HEK293 (cell line): ENCODE results near the gene MVD.

ENCODE experiments used
- CTCF ChIA-PET: fragments of 350-600 bp; formaldehyde crosslinking; extraction: SDS; loops from one replicate; lab custom pipeline; 2021; ENCODE audit warnings: antibody characterized with exemption; lab: Yijun Ruan, JAX
- POLR2A ChIA-PET: fragments of 300-600 bp; formaldehyde crosslinking; extraction: SDS; loops from one replicate; lab custom pipeline; 2020; ENCODE audit warnings: antibody characterized with exemption, inconsistent platforms; lab: Yijun Ruan, JAX
- H3K27ac ChIP-seq: fragments of 200-500 bp; sonication (Bioruptor generic); 2 replicates; pipeline ENCODE4 v1.5.1; 2014; ENCODE audit warnings: low read depth, low read length, control low read depth, inconsistent platforms; ENCODE audit errors: extremely low read depth
- H3K36me3 ChIP-seq, 2 experiments: fragments of 200-500 bp in 1 of 2; sonication (Bioruptor generic) in 1 of 2; 1 replicate in 1 of 2; 2 replicates in 1 of 2; pipeline ENCODE4 v1.5.1; 2014 to 2017; ENCODE audit warnings: inconsistent platforms in 2 of 2, low read length in 2 of 2; ENCODE audit not compliant: control insufficient read depth in 2 of 2, insufficient read depth in 1 of 2
- H3K4me1 ChIP-seq: fragments of 200-500 bp; sonication (Bioruptor generic); 2 replicates; pipeline ENCODE4 v1.5.1; 2014; ENCODE audit warnings: mild to moderate bottlenecking, low read length, inconsistent platforms; ENCODE audit not compliant: control insufficient read depth, insufficient read depth
- H3K4me3 ChIP-seq: 2 replicates; pipeline ENCODE4 v1.5.1; 2011; ENCODE audit warnings: low read depth, mild to moderate bottlenecking, control low read depth, low read length, moderate library complexity
- H3K9me3 ChIP-seq: fragments of 200-500 bp; sonication (Bioruptor generic); 2 replicates; pipeline ENCODE4 v1.5.1; 2014; ENCODE audit warnings: low read depth, low read length, inconsistent platforms; ENCODE audit not compliant: control insufficient read depth, insufficient read depth
- GLIS1 ChIP-seq: fragments of 450-650 bp; formaldehyde crosslinking; IDR thresholded peaks from 2 replicates; pipeline ENCODE4 v1.5.1; 2016; ENCODE audit warnings: missing biosample characterization, missing genetic modification characterization
- OVOL3 ChIP-seq: fragments of 450-650 bp; formaldehyde crosslinking; IDR thresholded peaks from 2 replicates; pipeline ENCODE4 v1.5.1; 2016; ENCODE audit warnings: missing biosample characterization, missing genetic modification characterization
- SALL2 ChIP-seq: fragments of 450-650 bp; formaldehyde crosslinking; IDR thresholded peaks from 2 replicates; pipeline ENCODE4 v1.5.0; 2017; ENCODE audit warnings: missing biosample characterization, mild to moderate bottlenecking, missing genetic modification characterization, borderline replicate concordance
- ZNF114 ChIP-seq: fragments of 450-650 bp; formaldehyde crosslinking; IDR thresholded peaks from 2 replicates; pipeline ENCODE4 v1.5.0; 2017; ENCODE audit warnings: missing biosample characterization, missing genetic modification characterization
- ZNF16 ChIP-seq: fragments of 450-650 bp; formaldehyde crosslinking; IDR thresholded peaks from 2 replicates; pipeline ENCODE4 v1.5.1; 2016; ENCODE audit warnings: low read depth, missing biosample characterization, missing genetic modification characterization
- ZNF24 ChIP-seq: fragments of 450-650 bp; formaldehyde crosslinking; IDR thresholded peaks from 2 replicates; pipeline ENCODE4 v1.5.1; 2016; ENCODE audit warnings: missing biosample characterization, missing genetic modification characterization
- ZNF335 ChIP-seq: fragments of 450-650 bp; formaldehyde crosslinking; conservative IDR thresholded peaks from 2 replicates; pipeline ENCODE4 v1.5.1; 2016; ENCODE audit warnings: missing biosample characterization, missing genetic modification characterization
- ZNF558 ChIP-seq: fragments of 450-650 bp; formaldehyde crosslinking; IDR thresholded peaks from 2 replicates; pipeline ENCODE4 v1.5.1; 2016; ENCODE audit warnings: missing biosample characterization, missing genetic modification characterization
- ZNF610 ChIP-seq: fragments of 450-650 bp; formaldehyde crosslinking; IDR thresholded peaks from 2 replicates; pipeline ENCODE4 v1.5.1; 2016; ENCODE audit warnings: missing biosample characterization, missing genetic modification characterization, borderline replicate concordance
- ZNF626 ChIP-seq: fragments of 450-650 bp; sonication (Bioruptor Pico); formaldehyde crosslinking; IDR thresholded peaks from 2 replicates; pipeline ENCODE4 v1.5.1; 2018; ENCODE audit warnings: missing biosample characterization, missing genetic modification characterization, inconsistent platforms
- ZNF658 ChIP-seq: fragments of 450-650 bp; formaldehyde crosslinking; IDR thresholded peaks from 2 replicates; pipeline ENCODE4; 2016; ENCODE audit warnings: missing biosample characterization, missing genetic modification characterization
- ZNF664 ChIP-seq: fragments of 450-650 bp; formaldehyde crosslinking; IDR thresholded peaks from 2 replicates; pipeline ENCODE4 v1.5.1; 2016; ENCODE audit warnings: missing biosample characterization, missing genetic modification characterization
- ZNF837 ChIP-seq: fragments of 450-650 bp; formaldehyde crosslinking; IDR thresholded peaks from 2 replicates; pipeline ENCODE4 v1.5.1; 2016; ENCODE audit warnings: missing biosample characterization, missing genetic modification characterization
- ZSCAN23 ChIP-seq: fragments of 450-650 bp; formaldehyde crosslinking; IDR thresholded peaks from 2 replicates; pipeline ENCODE4 v1.5.1; 2016; ENCODE audit warnings: missing biosample characterization, missing genetic modification characterization
- ZSCAN30 ChIP-seq: fragments of 450-650 bp; IDR thresholded peaks from 2 replicates; pipeline ENCODE4 v1.5.1; 2018; ENCODE audit warnings: missing biosample characterization, mild to moderate bottlenecking, missing genetic modification characterization, moderate library complexity
- ZXDB ChIP-seq: fragments of 450-650 bp; formaldehyde crosslinking; IDR thresholded peaks from 2 replicates; pipeline ENCODE4 v1.5.1; 2016; ENCODE audit warnings: missing biosample characterization, missing genetic modification characterization
- TF ChIP-seq, protein P1 (sequence below): fragments of 450-650 bp; formaldehyde crosslinking; IDR thresholded peaks from 2 replicates; pipeline ENCODE4 v1.5.1; 2016; ENCODE audit warnings: missing biosample characterization, missing genetic modification characterization
- TF ChIP-seq, protein P2 (sequence below): fragments of 450-650 bp; formaldehyde crosslinking; IDR thresholded peaks from 2 replicates; pipeline ENCODE4 v1.5.1; 2016; ENCODE audit warnings: missing biosample characterization, missing genetic modification characterization
- TF ChIP-seq, protein P3 (sequence below): fragments of 450-650 bp; formaldehyde crosslinking; IDR thresholded peaks from 2 replicates; pipeline ENCODE4 v1.5.1; 2016; ENCODE audit warnings: missing biosample characterization, missing genetic modification characterization, borderline replicate concordance
- TF ChIP-seq, protein P4 (sequence below): fragments of 450-650 bp; formaldehyde crosslinking; IDR thresholded peaks from 2 replicates; pipeline ENCODE4 v1.5.1; 2017; ENCODE audit warnings: missing biosample characterization, missing genetic modification characterization

MVD gene

DNA sequence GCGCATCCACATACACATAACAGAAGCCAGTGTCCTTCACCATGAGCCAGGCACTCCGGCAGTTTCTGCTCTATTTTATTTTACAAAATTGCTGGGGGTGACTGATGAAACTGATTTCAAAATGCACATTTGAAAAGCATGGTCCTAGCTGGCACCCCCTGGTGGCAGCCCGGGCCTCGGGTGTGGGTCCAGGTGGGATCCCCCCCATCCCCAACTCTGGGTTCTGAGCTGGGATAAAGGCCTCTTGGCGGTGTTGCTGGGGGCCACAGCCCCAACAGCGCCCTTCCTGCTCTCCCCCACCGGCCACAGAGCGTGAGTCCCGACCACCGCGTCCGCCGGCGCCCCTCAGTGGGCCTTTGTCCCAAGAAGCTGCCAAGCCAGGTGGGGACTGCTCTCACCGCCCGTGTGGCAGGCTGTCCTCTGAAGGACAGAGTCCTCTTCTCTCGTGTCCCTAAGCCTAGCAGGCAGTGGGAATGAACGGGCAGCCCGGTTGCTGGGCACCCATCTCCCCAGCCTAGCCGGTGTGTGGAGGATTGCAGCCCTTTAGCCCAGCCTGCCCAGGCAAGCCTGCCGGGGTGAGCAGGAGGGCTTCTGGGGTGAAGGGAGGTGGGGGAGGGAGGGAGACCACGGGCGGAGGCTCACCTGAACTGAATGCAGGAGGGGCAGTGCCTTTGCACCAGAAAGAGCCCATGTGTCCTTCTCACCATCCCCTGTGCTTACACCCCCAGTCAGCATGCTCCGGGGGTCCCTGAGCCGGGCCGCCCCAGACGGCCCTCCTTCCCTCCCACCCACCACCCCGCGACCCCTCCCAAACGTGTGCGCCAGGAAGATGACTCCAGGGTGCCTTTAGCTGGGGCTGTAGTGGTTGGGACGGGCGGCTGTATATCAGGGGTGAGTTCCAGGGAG lies 22.5 kb upstream of the MVD start (continued):
- TF ChIP-seq, protein P1, sequence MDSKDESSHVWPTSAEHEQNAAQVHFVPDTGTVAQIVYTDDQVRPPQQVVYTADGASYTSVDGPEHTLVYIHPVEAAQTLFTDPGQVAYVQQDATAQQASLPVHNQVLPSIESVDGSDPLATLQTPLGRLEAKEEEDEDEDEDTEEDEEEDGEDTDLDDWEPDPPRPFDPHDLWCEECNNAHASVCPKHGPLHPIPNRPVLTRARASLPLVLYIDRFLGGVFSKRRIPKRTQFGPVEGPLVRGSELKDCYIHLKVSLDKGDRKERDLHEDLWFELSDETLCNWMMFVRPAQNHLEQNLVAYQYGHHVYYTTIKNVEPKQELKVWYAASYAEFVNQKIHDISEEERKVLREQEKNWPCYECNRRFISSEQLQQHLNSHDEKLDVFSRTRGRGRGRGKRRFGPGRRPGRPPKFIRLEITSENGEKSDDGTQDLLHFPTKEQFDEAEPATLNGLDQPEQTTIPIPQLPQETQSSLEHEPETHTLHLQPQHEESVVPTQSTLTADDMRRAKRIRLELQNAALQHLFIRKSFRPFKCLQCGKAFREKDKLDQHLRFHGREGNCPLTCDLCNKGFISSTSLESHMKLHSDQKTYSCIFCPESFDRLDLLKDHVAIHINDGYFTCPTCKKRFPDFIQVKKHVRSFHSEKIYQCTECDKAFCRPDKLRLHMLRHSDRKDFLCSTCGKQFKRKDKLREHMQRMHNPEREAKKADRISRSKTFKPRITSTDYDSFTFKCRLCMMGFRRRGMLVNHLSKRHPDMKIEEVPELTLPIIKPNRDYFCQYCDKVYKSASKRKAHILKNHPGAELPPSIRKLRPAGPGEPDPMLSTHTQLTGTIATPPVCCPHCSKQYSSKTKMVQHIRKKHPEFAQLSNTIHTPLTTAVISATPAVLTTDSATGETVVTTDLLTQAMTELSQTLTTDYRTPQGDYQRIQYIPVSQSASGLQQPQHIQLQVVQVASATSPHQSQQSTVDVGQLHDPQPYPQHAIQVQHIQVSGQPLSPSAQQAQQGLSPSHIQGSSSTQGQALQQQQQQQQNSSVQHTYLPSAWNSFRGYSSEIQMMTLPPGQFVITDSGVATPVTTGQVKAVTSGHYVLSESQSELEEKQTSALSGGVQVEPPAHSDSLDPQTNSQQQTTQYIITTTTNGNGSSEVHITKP (tag by site-specific recombination): 0 out of 2 replicates have a peak, but pooled peaks have one; percentile 8
- TF ChIP-seq ZNF114 (tag by site-specific recombination): no peak
- TF ChIP-seq ZSCAN30 (tag by site-specific recombination): no peak
- no peak for TF ChIP-seq ZNF658 (tag by site-specific recombination)
- no peak for TF ChIP-seq ZSCAN23 (tag by site-specific recombination)
- no peak for TF ChIP-seq ZNF558

DNA sequence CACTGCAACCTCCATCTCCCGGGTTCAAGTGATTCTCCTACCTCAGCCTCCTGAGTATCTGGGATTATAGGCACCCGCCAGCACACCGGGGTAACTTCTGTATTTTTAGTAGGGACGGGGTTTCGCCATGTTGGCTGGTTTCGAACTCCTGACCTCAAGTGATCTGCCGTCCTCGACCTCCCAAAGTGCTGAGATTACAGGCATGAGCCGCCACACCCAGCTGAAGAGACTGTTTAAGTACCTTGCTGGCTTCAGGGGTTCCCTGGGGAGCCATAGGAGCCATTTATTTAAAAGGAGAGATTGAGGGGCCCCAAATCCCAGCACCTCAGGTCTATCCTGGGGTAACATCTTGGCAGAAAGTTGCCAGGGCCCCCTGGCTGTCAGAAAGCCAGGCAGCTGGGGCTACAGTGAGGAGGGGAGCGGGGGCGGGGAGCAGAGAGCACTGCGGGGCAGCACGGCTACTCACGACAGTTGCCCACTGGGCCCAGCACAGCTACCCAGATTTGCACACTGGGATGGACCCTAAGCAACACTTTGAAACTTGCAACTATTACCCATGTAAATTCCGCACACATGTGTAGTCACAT lies 21.8 kb upstream of the MVD start:
- Histone ChIP-seq H3K36me3 (no peaks in the 10 kb centered on the region), H3K4me3 (no peak overlapping the region), H3K4me1 (peaks cover 9% of the 10 kb centered on the region; the same call in 1 of the 2 replicates), H3K27ac (no peak overlapping the region), H3K9me3 (no peaks in the 10 kb centered on the region)
- ChIA-PET POLR2A (no interaction called here), CTCF (interaction anchor here (0.7 to 1.4 kb wide), 4 partner anchors 17 to 313 kb away, joined by 3 to 4 read pairs (median 3); no protein-coding TSS in a partner anchor)
- no peak for TF ChIP-seq GLIS1 (tag by site-specific recombination)
- no peak for TF ChIP-seq ZNF24
- TF ChIP-seq ZNF335: no peak
- TF ChIP-seq ZNF664: no peak
- TF ChIP-seq, protein P2, sequence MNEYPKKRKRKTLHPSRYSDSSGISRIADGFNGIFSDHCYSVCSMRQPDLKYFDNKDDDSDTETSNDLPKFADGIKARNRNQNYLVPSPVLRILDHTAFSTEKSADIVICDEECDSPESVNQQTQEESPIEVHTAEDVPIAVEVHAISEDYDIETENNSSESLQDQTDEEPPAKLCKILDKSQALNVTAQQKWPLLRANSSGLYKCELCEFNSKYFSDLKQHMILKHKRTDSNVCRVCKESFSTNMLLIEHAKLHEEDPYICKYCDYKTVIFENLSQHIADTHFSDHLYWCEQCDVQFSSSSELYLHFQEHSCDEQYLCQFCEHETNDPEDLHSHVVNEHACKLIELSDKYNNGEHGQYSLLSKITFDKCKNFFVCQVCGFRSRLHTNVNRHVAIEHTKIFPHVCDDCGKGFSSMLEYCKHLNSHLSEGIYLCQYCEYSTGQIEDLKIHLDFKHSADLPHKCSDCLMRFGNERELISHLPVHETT (tag by site-specific recombination): no peak
- TF ChIP-seq ZNF16 (tag by site-specific recombination): no peak
- TF ChIP-seq ZNF837 (tag by site-specific recombination): no peak
- TF ChIP-seq, protein P3, sequence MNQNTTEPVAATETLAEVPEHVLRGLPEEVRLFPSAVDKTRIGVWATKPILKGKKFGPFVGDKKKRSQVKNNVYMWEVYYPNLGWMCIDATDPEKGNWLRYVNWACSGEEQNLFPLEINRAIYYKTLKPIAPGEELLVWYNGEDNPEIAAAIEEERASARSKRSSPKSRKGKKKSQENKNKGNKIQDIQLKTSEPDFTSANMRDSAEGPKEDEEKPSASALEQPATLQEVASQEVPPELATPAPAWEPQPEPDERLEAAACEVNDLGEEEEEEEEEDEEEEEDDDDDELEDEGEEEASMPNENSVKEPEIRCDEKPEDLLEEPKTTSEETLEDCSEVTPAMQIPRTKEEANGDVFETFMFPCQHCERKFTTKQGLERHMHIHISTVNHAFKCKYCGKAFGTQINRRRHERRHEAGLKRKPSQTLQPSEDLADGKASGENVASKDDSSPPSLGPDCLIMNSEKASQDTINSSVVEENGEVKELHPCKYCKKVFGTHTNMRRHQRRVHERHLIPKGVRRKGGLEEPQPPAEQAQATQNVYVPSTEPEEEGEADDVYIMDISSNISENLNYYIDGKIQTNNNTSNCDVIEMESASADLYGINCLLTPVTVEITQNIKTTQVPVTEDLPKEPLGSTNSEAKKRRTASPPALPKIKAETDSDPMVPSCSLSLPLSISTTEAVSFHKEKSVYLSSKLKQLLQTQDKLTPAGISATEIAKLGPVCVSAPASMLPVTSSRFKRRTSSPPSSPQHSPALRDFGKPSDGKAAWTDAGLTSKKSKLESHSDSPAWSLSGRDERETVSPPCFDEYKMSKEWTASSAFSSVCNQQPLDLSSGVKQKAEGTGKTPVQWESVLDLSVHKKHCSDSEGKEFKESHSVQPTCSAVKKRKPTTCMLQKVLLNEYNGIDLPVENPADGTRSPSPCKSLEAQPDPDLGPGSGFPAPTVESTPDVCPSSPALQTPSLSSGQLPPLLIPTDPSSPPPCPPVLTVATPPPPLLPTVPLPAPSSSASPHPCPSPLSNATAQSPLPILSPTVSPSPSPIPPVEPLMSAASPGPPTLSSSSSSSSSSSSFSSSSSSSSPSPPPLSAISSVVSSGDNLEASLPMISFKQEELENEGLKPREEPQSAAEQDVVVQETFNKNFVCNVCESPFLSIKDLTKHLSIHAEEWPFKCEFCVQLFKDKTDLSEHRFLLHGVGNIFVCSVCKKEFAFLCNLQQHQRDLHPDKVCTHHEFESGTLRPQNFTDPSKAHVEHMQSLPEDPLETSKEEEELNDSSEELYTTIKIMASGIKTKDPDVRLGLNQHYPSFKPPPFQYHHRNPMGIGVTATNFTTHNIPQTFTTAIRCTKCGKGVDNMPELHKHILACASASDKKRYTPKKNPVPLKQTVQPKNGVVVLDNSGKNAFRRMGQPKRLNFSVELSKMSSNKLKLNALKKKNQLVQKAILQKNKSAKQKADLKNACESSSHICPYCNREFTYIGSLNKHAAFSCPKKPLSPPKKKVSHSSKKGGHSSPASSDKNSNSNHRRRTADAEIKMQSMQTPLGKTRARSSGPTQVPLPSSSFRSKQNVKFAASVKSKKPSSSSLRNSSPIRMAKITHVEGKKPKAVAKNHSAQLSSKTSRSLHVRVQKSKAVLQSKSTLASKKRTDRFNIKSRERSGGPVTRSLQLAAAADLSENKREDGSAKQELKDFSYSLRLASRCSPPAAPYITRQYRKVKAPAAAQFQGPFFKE (tag by site-specific recombination): no peak
- TF ChIP-seq ZXDB: no peak
- TF ChIP-seq SALL2 (tag by site-specific recombination): no peak
- TF ChIP-seq OVOL3 (tag by site-specific recombination): no peak
- no peak for TF ChIP-seq ZNF610
- TF ChIP-seq, protein P4, sequence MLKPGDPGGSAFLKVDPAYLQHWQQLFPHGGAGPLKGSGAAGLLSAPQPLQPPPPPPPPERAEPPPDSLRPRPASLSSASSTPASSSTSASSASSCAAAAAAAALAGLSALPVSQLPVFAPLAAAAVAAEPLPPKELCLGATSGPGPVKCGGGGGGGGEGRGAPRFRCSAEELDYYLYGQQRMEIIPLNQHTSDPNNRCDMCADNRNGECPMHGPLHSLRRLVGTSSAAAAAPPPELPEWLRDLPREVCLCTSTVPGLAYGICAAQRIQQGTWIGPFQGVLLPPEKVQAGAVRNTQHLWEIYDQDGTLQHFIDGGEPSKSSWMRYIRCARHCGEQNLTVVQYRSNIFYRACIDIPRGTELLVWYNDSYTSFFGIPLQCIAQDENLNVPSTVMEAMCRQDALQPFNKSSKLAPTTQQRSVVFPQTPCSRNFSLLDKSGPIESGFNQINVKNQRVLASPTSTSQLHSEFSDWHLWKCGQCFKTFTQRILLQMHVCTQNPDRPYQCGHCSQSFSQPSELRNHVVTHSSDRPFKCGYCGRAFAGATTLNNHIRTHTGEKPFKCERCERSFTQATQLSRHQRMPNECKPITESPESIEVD (tag by site-specific recombination): no peak
- no peak for TF ChIP-seq ZNF626 (tag by site-specific recombination)
